Measurements from ENCODE around the gene MILR1. TPM values are rescaled to one million over a fixed set of nuclear protein-coding genes. Genes with fewer than 3 reads are reported as not detected.
"Not testable (repeated sequence)": the region's sequence is repeated elsewhere in the genome, so short reads cannot be mapped to it uniquely, and the experiment has no call there.

Gene MILR1
- total RNA-seq, 1 donor from 2014 or later, result 10.4 TPM

GRCh38 chr17:64494121-64494520, 45.2 kb downstream of the MILR1 start:
- Histone ChIP-seq H3K4me3 (ENCODE audit: low read length in 3 of 3) (no peak overlapping the region), H3K9me3 (ENCODE audit: control insufficient read depth in 3 of 3, low read length in 3 of 3) (no peaks in the 10 kb centered on the region), H3K36me3 (ENCODE audit: control insufficient read depth in 3 of 3, insufficient read depth in 3 of 3, low read length in 3 of 3) (peaks cover 17 to 40% (median 29%) of the 10 kb centered on the region in 3 donors), H3K27ac (ENCODE audit: low read depth, low read length) (no peak overlapping the region), H3K9ac (ENCODE audit: low read depth in 1 of 3, low read length in 3 of 3) (no peak overlapping the region), H3K4me1 (ENCODE audit: control insufficient read depth in 3 of 3, insufficient read depth in 3 of 3, low read length in 3 of 3) (peaks cover 13 to 30% (median 25%) of the 10 kb centered on the region in 3 donors), H3K27me3 (ENCODE audit: control insufficient read depth in 3 of 3, insufficient read depth in 3 of 3, low read length in 3 of 3) (no peaks in the 10 kb centered on the region)

GRCh38 chr17:64495300-64495699, 46.4 kb downstream of the MILR1 start:
- H3K36me3 ChIP-seq (ENCODE audit: control insufficient read depth in 3 of 3, insufficient read depth in 3 of 3, low read length in 3 of 3), result peaks cover 22 to 40% (median 25%) of the 10 kb centered on the region in 3 donors
- peak overlapping the region in 2 of 3 donors; percentile 14 to 24 for H3K9ac ChIP-seq (ENCODE audit: low read depth in 1 of 3, low read length in 3 of 3)
- peaks cover 13 to 30% (median 25%) of the 10 kb centered on the region in 3 donors for H3K4me1 ChIP-seq (ENCODE audit: control insufficient read depth in 3 of 3, insufficient read depth in 3 of 3, low read length in 3 of 3)
- not testable (repeated sequence) for H3K27ac ChIP-seq (ENCODE audit: low read depth, low read length); H3K4me3 ChIP-seq (ENCODE audit: low read length in 3 of 3); H3K27me3 ChIP-seq (ENCODE audit: control insufficient read depth in 3 of 3, insufficient read depth in 3 of 3, low read length in 3 of 3); H3K9me3 ChIP-seq (ENCODE audit: control insufficient read depth in 3 of 3, low read length in 3 of 3)

GRCh38 chr17:64496348-64496785, 47.5 kb downstream of the MILR1 start:
- Histone ChIP-seq H3K36me3 (ENCODE audit: control insufficient read depth in 3 of 3, insufficient read depth in 3 of 3, low read length in 3 of 3) (peaks cover 28 to 45% (median 29%) of the 10 kb centered on the region in 3 donors), H3K4me3 (ENCODE audit: low read length in 3 of 3) (peak overlapping the region; percentile 91 to 96 (median 95)), H3K9ac (ENCODE audit: low read depth in 1 of 3, low read length in 3 of 3) (peak overlapping the region; percentile 84 to 91 (median 90)), H3K27ac (ENCODE audit: low read depth, low read length) (peak overlapping the region; percentile 85), H3K4me1 (ENCODE audit: control insufficient read depth in 3 of 3, insufficient read depth in 3 of 3, low read length in 3 of 3) (peaks cover 13 to 30% (median 25%) of the 10 kb centered on the region in 3 donors), H3K27me3 (ENCODE audit: control insufficient read depth in 3 of 3, insufficient read depth in 3 of 3, low read length in 3 of 3) (no peaks in the 10 kb centered on the region), H3K9me3 (ENCODE audit: control insufficient read depth in 3 of 3, low read length in 3 of 3) (no peaks in the 10 kb centered on the region)

- peaks cover 35 to 47% (median 35%) of the 10 kb centered on the region in 3 donors for H3K36me3 ChIP-seq (ENCODE audit: control insufficient read depth in 3 of 3, insufficient read depth in 3 of 3, low read length in 3 of 3)
- peaks cover 13 to 30% (median 25%) of the 10 kb centered on the region in 3 donors for H3K4me1 ChIP-seq (ENCODE audit: control insufficient read depth in 3 of 3, insufficient read depth in 3 of 3, low read length in 3 of 3)
- H3K27me3 ChIP-seq (ENCODE audit: control insufficient read depth in 3 of 3, insufficient read depth in 3 of 3, low read length in 3 of 3), result no peaks in the 10 kb centered on the region
These were observed 48.1 kb downstream of the MILR1 start, which contains the start of gene POLG2 for GRCh38 chr17:64496786-64497564. TSS of gene POLG2 (minus strand) at chr17:64497054. CDS start at chr17:64496968, 86 bp downstream.

GRCh38 chr17:64497565-64498035, 48.7 kb downstream of the MILR1 start:
- Histone ChIP-seq H3K9me3 (ENCODE audit: control insufficient read depth in 3 of 3, low read length in 3 of 3) (no peaks in the 10 kb centered on the region), H3K36me3 (ENCODE audit: control insufficient read depth in 3 of 3, insufficient read depth in 3 of 3, low read length in 3 of 3) (peaks cover 41 to 48% (median 41%) of the 10 kb centered on the region in 3 donors), H3K27me3 (ENCODE audit: control insufficient read depth in 3 of 3, insufficient read depth in 3 of 3, low read length in 3 of 3) (no peaks in the 10 kb centered on the region), H3K9ac (ENCODE audit: low read depth in 1 of 3, low read length in 3 of 3) (peak overlapping the region; percentile 84 to 91 (median 90)), H3K27ac (ENCODE audit: low read depth, low read length) (peak overlapping the region; percentile 85), H3K4me1 (ENCODE audit: control insufficient read depth in 3 of 3, insufficient read depth in 3 of 3, low read length in 3 of 3) (peaks cover 13 to 30% (median 27%) of the 10 kb centered on the region in 3 donors), H3K4me3 (ENCODE audit: low read length in 3 of 3) (peak overlapping the region; percentile 91 to 96 (median 95))

More at GRCh38 chr17:64496786-64497564, 48.1 kb downstream of the MILR1 start, which contains the start of gene POLG2:
- Histone ChIP-seq H3K9ac (ENCODE audit: low read depth in 1 of 3, low read length in 3 of 3) (peak within 1 kb of the TSS; percentile 84 to 91 (median 90)), H3K4me3 (ENCODE audit: low read length in 3 of 3) (peak within 1 kb of the TSS; percentile 91 to 96 (median 95)), H3K27ac (ENCODE audit: low read depth, low read length) (peak within 1 kb of the TSS; percentile 85), H3K9me3 (ENCODE audit: control insufficient read depth in 3 of 3, low read length in 3 of 3) (no peaks in the 10 kb centered on the region)

GRCh38 chr17:64498308-64499203, 49.6 kb downstream of the MILR1 start:
- H3K4me1 ChIP-seq (ENCODE audit: control insufficient read depth in 3 of 3, insufficient read depth in 3 of 3, low read length in 3 of 3), result peaks cover 17 to 36% (median 36%) of the 10 kb centered on the region in 3 donors
- no peak overlapping the region for H3K9ac ChIP-seq (ENCODE audit: low read depth in 1 of 3, low read length in 3 of 3)
- peaks cover 50 to 54% (median 51%) of the 10 kb centered on the region in 3 donors for H3K36me3 ChIP-seq (ENCODE audit: control insufficient read depth in 3 of 3, insufficient read depth in 3 of 3, low read length in 3 of 3)
- no peak overlapping the region for H3K4me3 ChIP-seq (ENCODE audit: low read length in 3 of 3)
- no peaks in the 10 kb centered on the region for H3K27me3 ChIP-seq (ENCODE audit: control insufficient read depth in 3 of 3, insufficient read depth in 3 of 3, low read length in 3 of 3)
- no peak overlapping the region for H3K27ac ChIP-seq (ENCODE audit: low read depth, low read length)
- H3K9me3 ChIP-seq (ENCODE audit: control insufficient read depth in 3 of 3, low read length in 3 of 3), result no peaks in the 10 kb centered on the region

- H3K27me3 ChIP-seq (ENCODE audit: control insufficient read depth in 3 of 3, insufficient read depth in 3 of 3, low read length in 3 of 3), result no peaks in the 10 kb centered on the region
- H3K9me3 ChIP-seq (ENCODE audit: control insufficient read depth in 3 of 3, low read length in 3 of 3), result no peaks in the 10 kb centered on the region
- H3K9ac ChIP-seq (ENCODE audit: low read depth in 1 of 3, low read length in 3 of 3), result no peak overlapping the region
- H3K4me1 ChIP-seq (ENCODE audit: control insufficient read depth in 3 of 3, insufficient read depth in 3 of 3, low read length in 3 of 3), result peaks cover 27 to 45% (median 39%) of the 10 kb centered on the region in 3 donors
- H3K27ac ChIP-seq (ENCODE audit: low read depth, low read length), result no peak overlapping the region
- H3K36me3 ChIP-seq (ENCODE audit: control insufficient read depth in 3 of 3, insufficient read depth in 3 of 3, low read length in 3 of 3), result peaks cover 57 to 62% (median 61%) of the 10 kb centered on the region in 3 donors
- no peak overlapping the region for H3K4me3 ChIP-seq (ENCODE audit: low read length in 3 of 3)
These were observed 51.0 kb downstream of the MILR1 start for GRCh38 chr17:64499805-64500486.

- Histone ChIP-seq H3K9me3 (ENCODE audit: control insufficient read depth in 3 of 3, low read length in 3 of 3) (no peaks in the 10 kb centered on the region), H3K4me1 (ENCODE audit: control insufficient read depth in 3 of 3, insufficient read depth in 3 of 3, low read length in 3 of 3) (peaks cover 27 to 42% (median 39%) of the 10 kb centered on the region in 3 donors), H3K27me3 (ENCODE audit: control insufficient read depth in 3 of 3, insufficient read depth in 3 of 3, low read length in 3 of 3) (no peaks in the 10 kb centered on the region), H3K4me3 (ENCODE audit: low read length in 3 of 3) (no peak overlapping the region), H3K27ac (ENCODE audit: low read depth, low read length) (no peak overlapping the region), H3K36me3 (ENCODE audit: control insufficient read depth in 3 of 3, insufficient read depth in 3 of 3, low read length in 3 of 3) (peaks cover 57 to 62% (median 61%) of the 10 kb centered on the region in 3 donors), H3K9ac (ENCODE audit: low read depth in 1 of 3, low read length in 3 of 3) (no peak overlapping the region)
These were observed 51.6 kb downstream of the MILR1 start for GRCh38 chr17:64500487-64500859.
